Left lung (tissue), 10 donors: ENCODE measurements around the gene DPYSL4. TPM values are rescaled to one million over a fixed set of nuclear protein-coding genes. Genes with fewer than 3 reads are reported as not detected.

Source experiments
- ATAC-seq: fragments of 200-7000 bp; cut with Tn5 transposase; one replicate; pipeline ENCODE4 v1.9.1; 2020; ENCODE audit warnings: moderate library complexity
- DNase-seq, 4 donors: peaks; one replicate each; pipeline ENCODE4 v3.0.0-alpha.2; 2013 to 2020
- H3K27ac ChIP-seq, 2 donors: fragments of 200-600 bp; sonication (generic) in 1 of 2; one replicate each; pipeline versions ENCODE4 v1.5.0 to v1.8.0; 2020 to 2021
- H3K27me3 ChIP-seq, 2 donors: fragments of 200-600 bp; sonication (generic) in 1 of 2; one replicate each; pipeline versions ENCODE4 v1.5.0 to v1.8.0; 2020 to 2021
- H3K36me3 ChIP-seq, 2 donors: fragments of 200-600 bp; sonication (generic) in 1 of 2; one replicate each; pipeline versions ENCODE4 v1.5.0 to v1.8.0; 2020 to 2021
- H3K4me1 ChIP-seq, 2 donors: fragments of 200-600 bp; one replicate each; pipeline ENCODE4 v1.8.0; 2021
- H3K4me3 ChIP-seq, 2 donors: fragments of 200-600 bp; sonication (generic) in 1 of 2; one replicate each; pipeline versions ENCODE4 v1.5.0 to v1.8.0; 2020 to 2021; ENCODE audit warnings: mild to moderate bottlenecking in 1 of 2
- H3K9me3 ChIP-seq, 2 donors: fragments of 200-600 bp; sonication (generic) in 1 of 2; one replicate each; pipeline versions ENCODE4 v1.5.0 to v1.8.0; 2020 to 2021
- CTCF ChIP-seq, 2 donors: fragments of 200-600 bp; sonication (generic) in 1 of 2; IDR thresholded peaks; one replicate each; pipeline versions ENCODE4 v1.5.0 to v1.8.0; 2021; ENCODE audit warnings: antibody characterized with exemption in 2 of 2
- intact Hi-C, 2 donors: fragments of 100-400 bp; cut with DNase I; formaldehyde crosslinking; loops; one replicate each; pipeline versions ENCODE4 v1.11.2 to v1.14.2; 2022
- polyA plus RNA-seq, 6 donors: library from polyadenylated mRNA; unstranded; fragments of 120-200 nt; gene quantifications; one replicate each; pipeline ENCODE4 v1.2.1, GENCODE V29; 2013; ENCODE audit not compliant: insufficient read length in 6 of 6
- total RNA-seq, 2 donors: library from RNA; stranded (reverse); fragmentation: NEBNext Ultra II Directional; extraction: Animal tissue kit (Norgen Biotek cat#: 25700); gene quantifications; one replicate each; pipeline ENCODE4 v1.2.1, GENCODE V29; 2021
- donor health status: DM: no; HTN: yes; CAD: no.
- donor health status: DM: no; HTN: no; CAD: no.

The DPYSL4 gene
- total and polyA plus RNA-seq, 8 donors, result 1.3 to 14.6 (median 10.4) TPM

- H3K4me3 ChIP-seq, result no peak overlapping the region
- H3K27ac ChIP-seq, result no peak overlapping the region
- no peaks in the 10 kb centered on the region for H3K9me3 ChIP-seq
- H3K36me3 ChIP-seq, result peaks cover 0 to 20% of the 10 kb centered on the region in 2 donors
- peak in 1 of 4 donors; percentile 62 for DNase-seq
- intact Hi-C loops, result no loop called here
- H3K27me3 ChIP-seq, result peaks cover 0 to 5% of the 10 kb centered on the region in 2 donors
- no peaks in the 10 kb centered on the region for H3K4me1 ChIP-seq
- no peak for ATAC-seq
- TF ChIP-seq CTCF (IDR thresholded peaks at IDR 0.05), result no peak
Observed at GRCh38 chr10:132204781-132205473, 18.2 kb downstream of the DPYSL4 start.

GRCh38 chr10:132205650-132206376 is 19.1 kb downstream of the DPYSL4 start:
- intact Hi-C loops, result no loop called here
- Histone ChIP-seq H3K36me3 (peaks cover 0 to 20% of the 10 kb centered on the region in 2 donors), H3K4me1 (no peaks in the 10 kb centered on the region), H3K27me3 (no peaks in the 10 kb centered on the region), H3K4me3 (no peak overlapping the region), H3K27ac (no peak overlapping the region), H3K9me3 (no peaks in the 10 kb centered on the region)
- no peak for TF ChIP-seq CTCF (IDR thresholded peaks at IDR 0.05)
- DNase-seq, result peak in 1 of 4 donors; percentile 69
- ATAC-seq, result no peak

- intact Hi-C loops, result no loop called here
- Histone ChIP-seq H3K4me1 (no peaks in the 10 kb centered on the region), H3K27ac (no peak overlapping the region), H3K4me3 (no peak overlapping the region), H3K9me3 (no peaks in the 10 kb centered on the region), H3K27me3 (no peaks in the 10 kb centered on the region), H3K36me3 (peaks cover 0 to 20% of the 10 kb centered on the region in 2 donors)
- ATAC-seq (no peak), DNase-seq (no peak)
- TF ChIP-seq CTCF (IDR thresholded peaks at IDR 0.05), result no peak
Observed at GRCh38 chr10:132206377-132206745, 19.6 kb downstream of the DPYSL4 start.

GRCh38 chr10:132206806-132207535 is 20.2 kb downstream of the DPYSL4 start:
- Histone ChIP-seq H3K4me3 (no peak overlapping the region), H3K36me3 (peaks cover 0 to 20% of the 10 kb centered on the region in 2 donors), H3K9me3 (no peaks in the 10 kb centered on the region), H3K27me3 (no peaks in the 10 kb centered on the region), H3K4me1 (no peaks in the 10 kb centered on the region), H3K27ac (no peak overlapping the region)
- no peak for TF ChIP-seq CTCF (IDR thresholded peaks at IDR 0.05)
- intact Hi-C loops, result no loop called here
- DNase-seq (peak in 1 of 4 donors; percentile 68), ATAC-seq (no peak)
